ENCODE results near the gene TRIP11. TPM values are rescaled to one million over a fixed set of nuclear protein-coding genes. Genes with fewer than 3 reads are reported as not detected.

TRIP11 gene
- total RNA-seq, 1 donor from 2014 or later, result 46.8 TPM

DNA sequence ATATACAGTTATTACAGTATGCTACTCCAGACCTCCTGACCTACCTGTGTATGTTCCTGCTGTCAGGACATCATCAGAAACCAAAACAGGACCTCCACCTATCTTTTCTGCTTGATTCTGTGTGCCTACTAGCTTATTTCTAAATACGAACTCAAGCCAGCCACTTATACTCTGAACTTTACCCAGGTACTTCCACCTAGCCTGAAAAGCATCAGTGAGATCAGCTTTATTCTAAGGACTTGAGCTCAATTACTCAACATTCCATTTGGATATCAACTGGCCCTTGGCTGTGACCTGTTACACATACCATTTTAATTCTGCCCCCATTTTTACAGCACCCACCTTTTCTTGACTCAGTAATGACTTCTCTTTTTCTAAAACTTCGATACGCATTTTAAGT lies 29.2 kb downstream of the TRIP11 start:
- peaks cover 18% of the 10 kb centered on the region for H3K36me3 Mint-ChIP-seq (ENCODE audit: low read depth, unreplicated experiment)
- TF ChIP-seq, protein P1, sequence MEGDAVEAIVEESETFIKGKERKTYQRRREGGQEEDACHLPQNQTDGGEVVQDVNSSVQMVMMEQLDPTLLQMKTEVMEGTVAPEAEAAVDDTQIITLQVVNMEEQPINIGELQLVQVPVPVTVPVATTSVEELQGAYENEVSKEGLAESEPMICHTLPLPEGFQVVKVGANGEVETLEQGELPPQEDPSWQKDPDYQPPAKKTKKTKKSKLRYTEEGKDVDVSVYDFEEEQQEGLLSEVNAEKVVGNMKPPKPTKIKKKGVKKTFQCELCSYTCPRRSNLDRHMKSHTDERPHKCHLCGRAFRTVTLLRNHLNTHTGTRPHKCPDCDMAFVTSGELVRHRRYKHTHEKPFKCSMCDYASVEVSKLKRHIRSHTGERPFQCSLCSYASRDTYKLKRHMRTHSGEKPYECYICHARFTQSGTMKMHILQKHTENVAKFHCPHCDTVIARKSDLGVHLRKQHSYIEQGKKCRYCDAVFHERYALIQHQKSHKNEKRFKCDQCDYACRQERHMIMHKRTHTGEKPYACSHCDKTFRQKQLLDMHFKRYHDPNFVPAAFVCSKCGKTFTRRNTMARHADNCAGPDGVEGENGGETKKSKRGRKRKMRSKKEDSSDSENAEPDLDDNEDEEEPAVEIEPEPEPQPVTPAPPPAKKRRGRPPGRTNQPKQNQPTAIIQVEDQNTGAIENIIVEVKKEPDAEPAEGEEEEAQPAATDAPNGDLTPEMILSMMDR (IDR thresholded peaks at IDR 0.05; ENCODE audit: unreplicated experiment), result no peak
- no peak for DNase-seq (ENCODE audit: low spot score)
- H3K27me3 Mint-ChIP-seq (ENCODE audit: unreplicated experiment), result peaks cover 1% of the 10 kb centered on the region
- H3K4me3 Mint-ChIP-seq (ENCODE audit: unreplicated experiment), result no peak overlapping the region
- no peaks in the 10 kb centered on the region for H3K4me1 Mint-ChIP-seq (ENCODE audit: unreplicated experiment)
- no peaks in the 10 kb centered on the region for H3K9me3 Mint-ChIP-seq (ENCODE audit: unreplicated experiment)
- no peak overlapping the region for H3K27ac Mint-ChIP-seq (ENCODE audit: unreplicated experiment)

DNA sequence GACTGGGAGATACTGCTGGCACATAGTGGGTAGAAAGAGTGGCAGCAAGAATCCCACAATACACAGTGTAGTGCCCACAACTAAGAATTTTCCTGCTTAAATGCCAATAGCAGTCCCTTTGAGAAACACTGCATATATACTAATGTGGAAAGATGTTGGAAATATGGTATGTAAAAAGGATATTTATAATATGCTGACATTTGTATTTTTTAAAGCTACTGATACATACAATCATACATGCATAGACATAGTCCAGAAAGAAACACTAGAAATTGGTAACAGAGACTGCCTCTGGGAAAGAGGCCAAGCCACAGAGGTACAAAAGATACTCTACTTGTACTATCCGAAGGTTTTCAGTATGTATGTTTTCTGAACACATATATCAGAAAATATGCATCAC lies 30.3 kb downstream of the TRIP11 start:
- DNase-seq (ENCODE audit: low spot score), result no peak
- Mint-ChIP-seq H3K27me3 (ENCODE audit: unreplicated experiment) (peaks cover 1% of the 10 kb centered on the region), H3K4me1 (ENCODE audit: unreplicated experiment) (no peaks in the 10 kb centered on the region), H3K36me3 (ENCODE audit: low read depth, unreplicated experiment) (peaks cover 19% of the 10 kb centered on the region), H3K4me3 (ENCODE audit: unreplicated experiment) (no peak overlapping the region), H3K27ac (ENCODE audit: unreplicated experiment) (no peak overlapping the region), H3K9me3 (ENCODE audit: unreplicated experiment) (no peaks in the 10 kb centered on the region)
- TF ChIP-seq, protein P1 (IDR thresholded peaks at IDR 0.05; ENCODE audit: unreplicated experiment), result no peak

DNA sequence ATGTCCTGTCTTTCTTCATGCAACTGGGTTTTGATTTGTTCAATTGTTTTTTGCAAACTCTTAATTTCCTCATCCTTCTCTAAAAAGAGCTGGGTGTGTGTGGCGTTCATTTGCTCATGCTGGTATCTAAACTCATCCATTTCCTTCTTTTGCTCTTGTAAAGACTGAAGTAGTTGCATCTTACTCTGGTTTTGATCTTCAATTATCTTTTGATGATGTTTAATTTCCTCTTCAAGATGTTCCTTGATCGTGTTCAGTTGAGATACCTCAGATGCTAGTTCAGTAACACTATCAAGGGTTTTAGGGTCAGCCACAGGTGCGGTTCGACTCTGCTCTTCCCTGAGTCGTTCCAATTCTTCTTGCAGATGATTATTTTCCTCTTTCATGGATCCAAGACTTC lies 34.8 kb downstream of the TRIP11 start:
- no peak for DNase-seq (ENCODE audit: low spot score)
- Mint-ChIP-seq H3K27me3 (ENCODE audit: unreplicated experiment) (peaks cover 1% of the 10 kb centered on the region), H3K4me3 (ENCODE audit: unreplicated experiment) (no peak overlapping the region), H3K9me3 (ENCODE audit: unreplicated experiment) (no peaks in the 10 kb centered on the region), H3K27ac (ENCODE audit: unreplicated experiment) (no peak overlapping the region), H3K36me3 (ENCODE audit: low read depth, unreplicated experiment) (peaks cover 11% of the 10 kb centered on the region), H3K4me1 (ENCODE audit: unreplicated experiment) (peaks cover 1% of the 10 kb centered on the region)
- TF ChIP-seq, protein P1 (IDR thresholded peaks at IDR 0.05; ENCODE audit: unreplicated experiment), result no peak

DNA sequence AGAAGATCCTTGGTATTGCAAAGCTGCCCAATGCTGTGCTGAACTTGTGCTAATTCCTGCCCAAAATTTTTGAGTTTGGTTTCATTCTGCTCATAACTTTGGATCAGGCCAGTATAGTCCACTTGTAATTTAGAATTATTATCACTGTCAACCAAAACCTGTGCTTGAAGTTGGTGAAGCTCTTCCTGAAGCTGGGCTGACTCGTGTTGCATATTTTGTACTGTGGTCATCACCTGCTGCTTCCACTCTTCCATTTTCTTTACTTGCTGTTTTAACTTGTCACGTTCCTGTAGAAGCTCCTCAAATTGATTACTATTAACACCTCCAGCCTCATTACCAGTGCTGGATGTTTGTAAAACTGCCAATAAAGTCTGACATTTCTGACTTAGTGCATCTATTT lies 35.8 kb downstream of the TRIP11 start:
- Mint-ChIP-seq H3K4me1 (ENCODE audit: unreplicated experiment) (peaks cover 7% of the 10 kb centered on the region), H3K27ac (ENCODE audit: unreplicated experiment) (no peak overlapping the region), H3K27me3 (ENCODE audit: unreplicated experiment) (peaks cover under 1% of the 10 kb centered on the region), H3K36me3 (ENCODE audit: low read depth, unreplicated experiment) (peaks cover 11% of the 10 kb centered on the region), H3K9me3 (ENCODE audit: unreplicated experiment) (no peaks in the 10 kb centered on the region), H3K4me3 (ENCODE audit: unreplicated experiment) (no peak overlapping the region)
- no peak for DNase-seq (ENCODE audit: low spot score)
- TF ChIP-seq, protein P1 (IDR thresholded peaks at IDR 0.05; ENCODE audit: unreplicated experiment), result no peak

DNA sequence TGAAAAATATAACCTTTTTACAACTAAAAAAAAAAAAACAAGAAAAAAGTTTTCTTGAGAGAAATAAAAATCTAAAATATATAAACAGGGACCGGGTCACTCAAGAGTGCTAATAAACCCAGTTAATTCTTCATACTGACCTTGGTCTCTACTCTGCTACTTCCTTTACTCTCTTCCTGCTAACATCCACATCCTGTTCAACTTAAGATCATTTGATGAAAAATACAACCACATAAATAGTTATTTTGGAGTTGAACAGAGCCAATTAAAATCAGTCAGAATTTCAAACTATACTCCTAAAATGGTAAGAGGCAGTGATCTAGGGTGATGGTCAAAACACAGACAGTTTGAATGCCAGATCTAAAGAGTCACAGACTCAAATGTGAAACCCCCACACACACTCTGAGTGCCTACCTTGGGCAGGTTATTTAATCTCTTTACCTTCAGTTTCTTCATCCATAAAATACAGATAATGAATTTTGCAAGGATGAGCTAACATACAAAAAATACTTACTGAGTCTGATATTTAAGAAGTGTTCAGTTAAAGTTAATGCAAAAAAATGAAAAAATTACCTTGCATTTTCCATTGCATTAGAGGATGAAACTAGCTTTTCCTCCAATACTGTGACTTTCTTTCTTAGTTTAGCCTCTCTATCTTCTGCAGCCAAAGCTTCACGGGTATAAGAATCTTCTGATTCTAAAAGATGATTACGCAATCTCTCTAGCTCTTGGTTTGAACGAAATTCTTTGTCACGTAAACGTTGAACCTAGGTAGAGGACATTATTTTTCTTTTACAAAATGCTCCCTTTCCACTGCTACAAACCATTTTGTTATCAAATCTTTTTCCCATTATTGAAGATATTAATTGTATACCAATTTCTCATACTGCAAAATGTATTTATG lies 40.9 kb downstream of the TRIP11 start:
- Mint-ChIP-seq H3K27ac (ENCODE audit: unreplicated experiment) (peak overlapping the region; percentile 81), H3K9me3 (ENCODE audit: unreplicated experiment) (no peaks in the 10 kb centered on the region), H3K36me3 (ENCODE audit: low read depth, unreplicated experiment) (peaks cover 9% of the 10 kb centered on the region), H3K27me3 (ENCODE audit: unreplicated experiment) (peaks cover 1% of the 10 kb centered on the region), H3K4me1 (ENCODE audit: unreplicated experiment) (peaks cover 16% of the 10 kb centered on the region), H3K4me3 (ENCODE audit: unreplicated experiment) (no peak overlapping the region)
- TF ChIP-seq, protein P1 (IDR thresholded peaks at IDR 0.05; ENCODE audit: unreplicated experiment), result no peak
- no peak for DNase-seq (ENCODE audit: low spot score)

Data from endothelial cell (in vitro differentiated cells).